ENCODE results near the gene GLB1L2. TPM values are rescaled to one million over a fixed set of nuclear protein-coding genes. Genes with fewer than 3 reads are reported as not detected.

The GLB1L2 gene
- total and polyA plus RNA-seq, 2 experiments from 2014 or later = 3.3 to 12.3 TPM

DNA sequence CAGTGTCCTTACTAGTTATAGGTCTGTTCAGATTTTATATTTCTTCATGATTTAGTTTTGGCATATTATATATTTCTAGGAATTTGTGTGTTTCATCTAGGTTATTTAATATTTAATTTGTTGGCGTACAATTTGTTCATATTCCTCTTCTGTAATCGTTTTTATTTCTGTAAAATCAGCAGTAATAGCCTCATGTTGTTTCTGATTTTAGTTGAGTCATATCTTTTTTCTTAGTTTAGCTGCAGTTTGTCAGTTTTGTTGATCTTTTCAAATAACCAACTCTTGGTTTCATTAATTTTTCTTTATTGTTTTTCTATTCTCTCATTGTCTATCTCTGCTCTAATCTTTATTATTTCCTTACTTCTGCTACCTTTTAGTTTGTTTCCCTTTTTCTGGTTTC lies 20.3 kb downstream of the GLB1L2 start:
- Mint-ChIP-seq H3K9me3 (no peaks in the 10 kb centered on the region; the same call in 2 of the 3 replicates), H3K27me3 (ENCODE audit: insufficient read depth, low read depth, poor library complexity) (peaks cover 3% of the 10 kb centered on the region), H3K4me3 (no peak overlapping the region), H3K4me1 (peaks cover 24% of the 10 kb centered on the region), H3K27ac (no peak overlapping the region), H3K36me3 (ENCODE audit: low read depth) (no peaks in the 10 kb centered on the region)
- Histone ChIP-seq H4K20me1 (replicated peaks; ENCODE audit: insufficient read depth) (no peaks in the 10 kb centered on the region), H2AFZ (no peak overlapping the region), H3F3A (replicated peaks; ENCODE audit: low read depth) (no peaks in the 10 kb centered on the region), H3K79me2 (replicated peaks; ENCODE audit: insufficient read depth) (no peaks in the 10 kb centered on the region), H3K4me2 (no peak overlapping the region), H3K27me3 (ENCODE audit: insufficient read depth) (no peaks in the 10 kb centered on the region), H3K9me2 (ENCODE audit: insufficient read depth) (0 out of 2 replicates have a peak, but pooled peaks cover 3% of the 10 kb centered on the region), H3K36me3 (ENCODE audit: insufficient read depth) (no peaks in the 10 kb centered on the region), H3K27ac (ENCODE audit: low read depth) (no peak overlapping the region), H3K4me3 (no peak overlapping the region), H3K4me1 (ENCODE audit: insufficient read depth) (peaks cover 16% of the 10 kb centered on the region)
- DNase-seq (ENCODE audit: low spot score) = no peak
- ATAC-seq = no peak
- TF ChIP-seq EZH2phosphoT487 (IDR thresholded peaks at IDR 0.05; ENCODE audit: unreplicated experiment) (no peak), NANOG (IDR thresholded peaks at IDR 0.05; ENCODE audit: borderline replicate concordance) (no peak), ZNF114 (CRISPR knock-in tag; IDR thresholded peaks at IDR 0.05) (no peak), POLR2AphosphoS5 (IDR thresholded peaks at IDR 0.05; ENCODE audit: low read depth) (no peak), JUNB (IDR thresholded peaks at IDR 0.05; ENCODE audit: unreplicated experiment) (no peak), REST (IDR thresholded peaks at IDR 0.05; ENCODE audit: unreplicated experiment) (no peak), CREB1 (CRISPR knock-in tag; IDR thresholded peaks at IDR 0.05; ENCODE audit: low read depth) (no peak), ZNF331 (CRISPR knock-in tag; IDR thresholded peaks at IDR 0.05; ENCODE audit: low read depth) (no peak)
- TF ChIP-seq, protein P1, sequence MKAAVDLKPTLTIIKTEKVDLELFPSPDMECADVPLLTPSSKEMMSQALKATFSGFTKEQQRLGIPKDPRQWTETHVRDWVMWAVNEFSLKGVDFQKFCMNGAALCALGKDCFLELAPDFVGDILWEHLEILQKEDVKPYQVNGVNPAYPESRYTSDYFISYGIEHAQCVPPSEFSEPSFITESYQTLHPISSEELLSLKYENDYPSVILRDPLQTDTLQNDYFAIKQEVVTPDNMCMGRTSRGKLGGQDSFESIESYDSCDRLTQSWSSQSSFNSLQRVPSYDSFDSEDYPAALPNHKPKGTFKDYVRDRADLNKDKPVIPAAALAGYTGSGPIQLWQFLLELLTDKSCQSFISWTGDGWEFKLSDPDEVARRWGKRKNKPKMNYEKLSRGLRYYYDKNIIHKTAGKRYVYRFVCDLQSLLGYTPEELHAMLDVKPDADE (IDR thresholded peaks at IDR 0.05) = no peak

GRCh38 chr11:134355136-134355535 lies 23.3 kb downstream of the GLB1L2 start:
- peaks cover 10% of the 10 kb centered on the region for H3K4me1 Mint-ChIP-seq
- Histone ChIP-seq H3K4me1 (ENCODE audit: insufficient read depth) (peaks cover 3% of the 10 kb centered on the region; the same call in 1 of the 2 replicates), H3K36me3 (ENCODE audit: insufficient read depth) (no peaks in the 10 kb centered on the region), H3K27me3 (ENCODE audit: insufficient read depth) (0 out of 2 replicates have a peak, but pooled peaks cover 3% of the 10 kb centered on the region), H2AFZ (no peak overlapping the region), H3K4me3 (no peak overlapping the region), H3K4me2 (no peak overlapping the region), H3K79me2 (replicated peaks; ENCODE audit: insufficient read depth) (no peaks in the 10 kb centered on the region), H3K9me2 (ENCODE audit: insufficient read depth) (no peaks in the 10 kb centered on the region), H3K27ac (ENCODE audit: low read depth) (no peak overlapping the region), H3F3A (replicated peaks; ENCODE audit: low read depth) (no peaks in the 10 kb centered on the region), H4K20me1 (replicated peaks; ENCODE audit: insufficient read depth) (no peaks in the 10 kb centered on the region)
- H3K36me3 Mint-ChIP-seq (ENCODE audit: low read depth) = no peaks in the 10 kb centered on the region; the same call in 1 of the 3 replicates
- peaks cover 4% of the 10 kb centered on the region; the same call in 1 of the 3 replicates for H3K9me3 Mint-ChIP-seq
- H3K4me3 Mint-ChIP-seq = no peak overlapping the region
- no peak overlapping the region for H3K27ac Mint-ChIP-seq
- ATAC-seq = no peak
- peaks cover 14% of the 10 kb centered on the region for H3K27me3 Mint-ChIP-seq (ENCODE audit: insufficient read depth, low read depth, poor library complexity)
- DNase-seq (ENCODE audit: low spot score) = no peak
- no peak for TF ChIP-seq EZH2phosphoT487 (IDR thresholded peaks at IDR 0.05; ENCODE audit: unreplicated experiment)
- no peak for TF ChIP-seq JUNB (IDR thresholded peaks at IDR 0.05; ENCODE audit: unreplicated experiment)
- TF ChIP-seq, protein P1 (IDR thresholded peaks at IDR 0.05) = no peak
- no peak for TF ChIP-seq POLR2AphosphoS5 (IDR thresholded peaks at IDR 0.05; ENCODE audit: low read depth)
- TF ChIP-seq ZNF331 (CRISPR knock-in tag; IDR thresholded peaks at IDR 0.05; ENCODE audit: low read depth) = no peak

Data from GM23338 (cell line).